Subcutaneous abdominal adipose tissue (tissue), 5 donors: ENCODE measurements around the gene CSAG1.
"Not testable (repeated sequence)": the region's sequence is repeated elsewhere in the genome, so short reads cannot be mapped to it uniquely, and the experiment has no call there.

ENCODE experiments used
- H3K27ac ChIP-seq: one replicate; pipeline ENCODE4 v1.7.0; 2013; ENCODE audit warnings: low read depth, mild to moderate bottlenecking, inconsistent platforms, low read length, moderate library complexity
- H3K27me3 ChIP-seq, 5 donors: one replicate each; pipeline ENCODE4 v1.7.0; 2013; ENCODE audit warnings: low read length in 5 of 5, inconsistent platforms in 1 of 5; ENCODE audit not compliant: control insufficient read depth in 5 of 5, insufficient read depth in 4 of 5
- H3K36me3 ChIP-seq, 5 donors: one replicate each; pipeline ENCODE4 v1.7.0; 2013; ENCODE audit warnings: low read length in 5 of 5; ENCODE audit not compliant: control insufficient read depth in 5 of 5, insufficient read depth in 5 of 5
- H3K4me1 ChIP-seq, 5 donors: one replicate each; pipeline ENCODE4 v1.7.0; 2013; ENCODE audit warnings: low read length in 5 of 5, mild to moderate bottlenecking in 3 of 5, moderate library complexity in 1 of 5; ENCODE audit not compliant: control insufficient read depth in 5 of 5, insufficient read depth in 5 of 5
- H3K4me3 ChIP-seq, 5 donors: one replicate each; pipeline ENCODE4 v1.7.0; 2013; ENCODE audit warnings: low read length in 5 of 5, low read depth in 1 of 5
- H3K9ac ChIP-seq, 5 donors: one replicate each; pipeline ENCODE4 v1.7.0; 2013; ENCODE audit warnings: low read length in 5 of 5, mild to moderate bottlenecking in 4 of 5, moderate library complexity in 3 of 5
- H3K9me3 ChIP-seq, 5 donors: one replicate each; pipeline ENCODE4 v1.7.0; 2013; ENCODE audit warnings: low read length in 5 of 5; ENCODE audit not compliant: control insufficient read depth in 5 of 5
- donor health status: healthy.
- donor health status: healthy.
- donor health status: healthy.
- donor health status: healthy.
- donor health status: healthy.

Gene CSAG1, protein sequence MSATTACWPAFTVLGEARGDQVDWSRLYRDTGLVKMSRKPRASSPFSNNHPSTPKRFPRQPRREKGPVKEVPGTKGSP

GRCh38 chrX:152733261-152733975 lies at the start of gene CSAG1, which contains the start of gene MAGEA12:
Gene CSAG1, minus strand, starts transcription at chrX:152733721. Its CDS starts 1,261 bp downstream, at chrX:152732460.
Gene MAGEA12, plus strand, starts transcription at chrX:152733757. Its CDS starts 2,405 bp downstream, at chrX:152736162.
- Histone ChIP-seq H3K27ac (no peak within 1 kb of the TSS), H3K9ac (no peak within 1 kb of the TSS), H3K4me3 (no peak within 1 kb of the TSS), H3K36me3 (no peaks in the 10 kb centered on the region), H3K27me3 (peaks cover 0 to 3% (median 0%) of the 10 kb centered on the region in 5 donors), H3K4me1 (no peaks in the 10 kb centered on the region), H3K9me3 (peaks cover 0 to 3% (median 0%) of the 10 kb centered on the region in 5 donors)

- H3K36me3 ChIP-seq, H3K9ac ChIP-seq, H3K4me1 ChIP-seq, H3K9me3 ChIP-seq, H3K27ac ChIP-seq, H3K27me3 ChIP-seq, H3K4me3 ChIP-seq: not testable (repeated sequence)
Measured at GRCh38 chrX:152769549-152770289, 36.2 kb upstream of the CSAG1 start, which contains the start of gene MAGEA6. Gene MAGEA6, minus strand, starts transcription at chrX:152769689. Its CDS starts 2,039 bp downstream, at chrX:152767650.

DNA sequence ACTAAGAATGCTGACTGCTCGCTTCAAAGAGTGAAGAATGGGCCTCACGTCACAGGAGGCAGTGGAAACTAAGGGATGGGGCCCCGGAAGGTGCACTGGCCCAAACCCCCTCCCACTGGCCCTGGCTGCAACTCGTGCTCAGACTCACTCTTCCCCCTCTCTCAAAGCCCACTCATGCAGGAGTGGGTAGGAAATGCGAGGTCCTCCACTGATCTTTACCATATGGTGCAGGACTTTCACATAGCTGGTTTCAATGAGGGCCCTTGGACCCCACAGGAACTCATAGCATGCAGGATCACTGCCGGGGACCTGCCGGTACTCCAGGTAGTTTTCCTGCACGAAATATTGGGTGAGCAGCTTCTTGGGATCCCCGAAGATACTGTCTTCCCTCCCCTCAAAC lies 33.0 kb upstream of the CSAG1 start:
- not testable (repeated sequence) for H3K27ac ChIP-seq, H3K27me3 ChIP-seq, H3K4me1 ChIP-seq, H3K9ac ChIP-seq, H3K4me3 ChIP-seq, H3K36me3 ChIP-seq, H3K9me3 ChIP-seq

GRCh38 chrX:152761582-152761981 lies 28.1 kb upstream of the CSAG1 start:
- not testable (repeated sequence) for H3K36me3 ChIP-seq, H3K9me3 ChIP-seq, H3K4me3 ChIP-seq, H3K27me3 ChIP-seq, H3K9ac ChIP-seq, H3K27ac ChIP-seq, H3K4me1 ChIP-seq

DNA sequence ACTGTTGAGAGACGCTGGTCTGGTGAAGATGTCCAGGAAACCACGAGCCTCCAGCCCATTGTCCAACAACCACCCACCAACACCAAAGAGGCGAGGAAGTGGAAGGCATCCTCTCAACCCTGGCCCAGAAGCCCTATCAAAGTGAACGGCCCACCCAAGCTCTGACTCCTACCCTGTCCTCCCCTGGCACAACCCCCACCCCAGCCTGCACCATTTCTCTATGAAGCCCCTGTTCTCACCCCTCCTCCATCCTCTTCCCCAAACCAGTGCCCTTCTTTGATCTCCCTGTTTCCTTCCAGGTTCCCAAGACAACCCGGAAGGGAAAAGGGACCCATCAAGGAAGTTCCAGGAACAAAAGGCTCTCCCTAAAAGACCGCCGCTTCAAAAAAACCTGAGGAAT lies 26.0 kb upstream of the CSAG1 start:
- H3K9ac ChIP-seq, H3K36me3 ChIP-seq, H3K27ac ChIP-seq, H3K27me3 ChIP-seq, H3K4me1 ChIP-seq, H3K4me3 ChIP-seq, H3K9me3 ChIP-seq: not testable (repeated sequence)

DNA sequence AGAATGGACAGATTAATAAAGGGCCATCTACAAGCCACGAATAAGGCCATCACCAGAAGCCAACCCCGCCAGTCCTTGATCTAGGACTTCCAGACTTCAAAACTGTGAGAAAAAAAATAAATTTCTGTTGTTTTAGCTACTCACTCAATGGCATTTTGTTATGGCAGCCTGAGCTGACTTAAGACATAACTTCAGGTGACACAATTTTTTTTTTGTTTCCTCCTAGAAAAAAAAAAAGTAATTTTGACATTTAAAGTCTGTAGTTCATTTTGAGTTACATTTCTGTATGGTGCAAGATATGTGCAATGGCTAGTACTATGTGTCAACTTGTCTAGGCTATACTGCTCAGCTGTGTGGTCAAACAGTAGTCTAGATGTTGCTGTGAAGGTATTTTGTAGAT lies 25.4 kb upstream of the CSAG1 start, which contains the start of gene CSAG3:
TSS of gene CSAG3 (plus strand) at position 301 of the 400 bp plus-strand sequence.
- H3K36me3 ChIP-seq, H3K9ac ChIP-seq, H3K27me3 ChIP-seq, H3K27ac ChIP-seq, H3K9me3 ChIP-seq, H3K4me1 ChIP-seq, H3K4me3 ChIP-seq: not testable (repeated sequence)

- H3K4me1 ChIP-seq, H3K27me3 ChIP-seq, H3K36me3 ChIP-seq, H3K27ac ChIP-seq, H3K4me3 ChIP-seq, H3K9ac ChIP-seq, H3K9me3 ChIP-seq: not testable (repeated sequence)
Measured at GRCh38 chrX:152754871-152755270, 21.4 kb upstream of the CSAG1 start.

DNA sequence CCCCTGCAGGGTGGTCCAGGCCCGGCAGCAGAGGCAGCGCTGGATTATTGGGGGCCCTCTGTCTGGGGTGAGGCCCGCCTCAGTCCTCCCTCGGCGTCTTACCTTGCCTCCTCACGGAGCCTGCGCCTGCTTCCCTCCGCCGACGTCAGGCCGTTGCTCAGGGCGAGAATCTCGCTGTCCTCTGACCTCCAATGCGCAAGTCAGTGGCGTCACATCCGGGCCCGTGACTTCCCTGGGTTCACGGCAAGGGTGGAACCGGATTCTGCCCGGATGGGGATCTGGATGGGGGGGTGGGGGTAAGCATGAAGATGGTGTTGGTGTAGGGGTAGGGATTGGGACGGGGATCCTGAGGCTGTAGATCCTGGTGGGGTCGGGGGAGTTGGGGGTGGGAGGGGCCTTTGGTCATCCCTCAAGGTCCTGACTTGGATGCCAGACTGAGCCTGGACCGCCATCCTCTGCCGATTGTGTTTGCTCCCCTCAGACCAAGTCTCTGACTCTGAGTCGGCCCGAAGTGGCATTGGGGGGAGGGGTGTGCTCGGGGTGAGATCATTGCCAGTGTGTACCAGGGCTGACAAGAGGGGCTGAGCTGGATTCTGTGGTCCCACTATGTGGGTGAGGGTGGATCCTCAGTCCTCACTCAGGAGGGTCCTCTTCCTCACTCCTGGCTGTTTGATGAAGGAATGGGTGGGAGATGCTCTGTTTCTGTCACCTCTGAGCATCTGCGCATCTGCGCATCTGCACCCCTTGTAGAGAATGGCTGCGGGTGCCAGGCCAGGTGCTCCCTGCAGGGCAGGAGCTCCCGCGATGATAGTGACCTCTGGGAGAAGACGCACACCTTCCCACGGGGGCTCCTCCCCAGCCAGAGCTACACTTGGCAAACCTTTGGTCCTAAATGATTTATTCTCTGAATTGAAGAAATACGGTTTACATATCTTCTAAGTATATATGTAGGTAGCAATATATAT lies 20.4 kb upstream of the CSAG1 start, which contains the start of gene MAGEA2:
TSS of gene MAGEA2 (minus strand) at position 157 of the 965 bp plus-strand sequence. CDS start 2,479 bp downstream, outside the sequence.
- not testable (repeated sequence) for H3K4me1 ChIP-seq, H3K36me3 ChIP-seq, H3K27me3 ChIP-seq, H3K9me3 ChIP-seq, H3K9ac ChIP-seq, H3K27ac ChIP-seq, H3K4me3 ChIP-seq

GRCh38 chrX:152738560-152738959 lies 5.0 kb upstream of the CSAG1 start:
- Histone ChIP-seq H3K36me3 (no peaks in the 10 kb centered on the region), H3K27me3 (peaks cover 0 to 9% (median 0%) of the 10 kb centered on the region in 5 donors), H3K4me1 (no peaks in the 10 kb centered on the region), H3K27ac (no peak overlapping the region), H3K4me3 (no peak overlapping the region), H3K9me3 (no peaks in the 10 kb centered on the region), H3K9ac (no peak overlapping the region)
